ENCODE results near the gene CELSR1.

GRCh38 chr22:46444390-46444854 lies 93.0 kb downstream of the CELSR1 start:
- TF ChIP-seq CTCF (IDR thresholded peaks at IDR 0.05), result no peak
- no peak for TF ChIP-seq POLR2AphosphoS5 (IDR thresholded peaks at IDR 0.05; ENCODE audit: low read depth, low read length)
- TF ChIP-seq SIN3A (IDR thresholded peaks at IDR 0.05; ENCODE audit: borderline replicate concordance, insufficient read depth, low read depth, low read length), result no peak
